SU-DHL-6 (cell line): ENCODE measurements around the gene HCRTR1.

Experiments
- H2AFZ ChIP-seq: fragments of 200-600 bp; sonication (generic); 2 replicates; pipeline ENCODE4 v1.6.1; 2014; ENCODE audit warnings: low read depth, mild to moderate bottlenecking, moderate library complexity, mixed read lengths, antibody characterized with exemption, low read length; ENCODE audit not compliant: severe bottlenecking
- H3F3A ChIP-seq: fragments of 200-600 bp; shearing (Covaris generic); 2 replicates; pipeline ENCODE4 v1.6.0; 2016; ENCODE audit warnings: antibody characterized with exemption, mild to moderate bottlenecking; ENCODE audit not compliant: insufficient read depth
- H3K27ac ChIP-seq: fragments of 200-600 bp; sonication (generic); 2 replicates; pipeline ENCODE4 v1.5.1; 2016; ENCODE audit warnings: low read depth, mild to moderate bottlenecking, low read length, moderate library complexity, mixed read lengths
- H3K27me3 ChIP-seq: fragments of 200-600 bp; sonication (generic), shearing (Covaris generic); 2 replicates; pipeline ENCODE4 v1.6.0; 2014; ENCODE audit warnings: mild to moderate bottlenecking, low read length
- H3K36me3 ChIP-seq: fragments of 200-600 bp; sonication (generic); 2 replicates; pipeline ENCODE4 v1.6.1; 2014; ENCODE audit warnings: mild to moderate bottlenecking, low read length, mixed read lengths
- H3K4me2 ChIP-seq: fragments of 300-600, 200-600 bp; shearing (Covaris generic), sonication (generic); 2 replicates; pipeline ENCODE4 v1.6.0; 2014; ENCODE audit warnings: low read length, low read depth, mild to moderate bottlenecking; ENCODE audit not compliant: poor library complexity, severe bottlenecking
- H3K4me3 ChIP-seq: fragments of 200-600 bp; sonication (generic); 2 replicates; pipeline ENCODE4 v1.5.1; 2014; ENCODE audit warnings: antibody characterized with exemption, low read length, mild to moderate bottlenecking, mixed read lengths; ENCODE audit not compliant: insufficient read depth, poor library complexity, severe bottlenecking
- H3K79me2 ChIP-seq: fragments of 200-600 bp; sonication (generic); 2 replicates; pipeline ENCODE4 v1.6.1; 2014; ENCODE audit warnings: mild to moderate bottlenecking, low read length, moderate library complexity; ENCODE audit not compliant: insufficient read depth
- H3K9ac ChIP-seq: fragments of 200-600 bp; sonication (generic); 2 replicates; pipeline ENCODE4 v1.7.0; 2014; ENCODE audit warnings: mild to moderate bottlenecking, low read length
- H3K9me2 ChIP-seq: fragments of 200-600 bp; sonication (generic); replicated peaks from 2 replicates; pipeline ENCODE4 v1.6.1; 2014; ENCODE audit warnings: low read length; ENCODE audit not compliant: insufficient read depth
- H3K9me3 ChIP-seq: fragments of 200-600 bp; sonication (generic); 2 replicates; pipeline ENCODE4 v1.6.1; 2014; ENCODE audit warnings: low read length, mixed read lengths; ENCODE audit not compliant: insufficient read depth
- H4K20me1 ChIP-seq: fragments of 200-600 bp; sonication (generic); 2 replicates; pipeline ENCODE4 v1.6.1; 2014; ENCODE audit warnings: low read depth, mild to moderate bottlenecking, antibody characterized with exemption, low read length, moderate library complexity, mixed read lengths
- CTCF ChIP-seq: fragments of 200-600 bp; sonication (generic); IDR thresholded peaks from one replicate; pipeline ENCODE4 v1.5.1; 2017; ENCODE audit warnings: antibody characterized with exemption, mild to moderate bottlenecking, low read length, moderate library complexity; ENCODE audit not compliant: insufficient read depth, poor library complexity, severe bottlenecking
- EZH2phosphoT487 ChIP-seq: fragments of 200-600 bp; sonication (generic), shearing (Covaris generic); conservative IDR thresholded peaks from 2 replicates; pipeline ENCODE4 v1.6.1; 2018; ENCODE audit warnings: mild to moderate bottlenecking, antibody characterized with exemption, low read length, moderate library complexity, mixed read lengths

The HCRTR1 gene

GRCh38 chr1:31580513-31580870 is 37.0 kb upstream of the HCRTR1 start:
- H3F3A ChIP-seq = no peaks in the 10 kb centered on the region
- H3K4me3 ChIP-seq = no peak overlapping the region
- no peaks in the 10 kb centered on the region for H3K79me2 ChIP-seq
- H2AFZ ChIP-seq = no peak overlapping the region
- H3K9me2 ChIP-seq = no peaks in the 10 kb centered on the region
- H3K36me3 ChIP-seq = no peaks in the 10 kb centered on the region
- TF ChIP-seq EZH2phosphoT487 = no peak
- TF ChIP-seq CTCF = no peak
- no peaks in the 10 kb centered on the region for H3K27me3 ChIP-seq
- no peak overlapping the region for H3K9ac ChIP-seq
- H3K4me2 ChIP-seq = no peak overlapping the region
- H4K20me1 ChIP-seq = no peaks in the 10 kb centered on the region
- H3K9me3 ChIP-seq = no peaks in the 10 kb centered on the region
- H3K27ac ChIP-seq = no peak overlapping the region

GRCh38 chr1:31580891-31581603 is 36.4 kb upstream of the HCRTR1 start:
- Histone ChIP-seq H3K36me3 (no peaks in the 10 kb centered on the region), H3K27me3 (no peaks in the 10 kb centered on the region), H3K9ac (no peak overlapping the region), H3K9me3 (no peaks in the 10 kb centered on the region), H3K4me2 (no peak overlapping the region), H3K27ac (no peak overlapping the region), H2AFZ (no peak overlapping the region), H3K79me2 (no peaks in the 10 kb centered on the region), H3K9me2 (no peaks in the 10 kb centered on the region), H3F3A (no peaks in the 10 kb centered on the region), H4K20me1 (no peaks in the 10 kb centered on the region), H3K4me3 (no peak overlapping the region)
- TF ChIP-seq EZH2phosphoT487 = no peak

- no peak overlapping the region for H2AFZ ChIP-seq
- no peak for TF ChIP-seq CTCF
- TF ChIP-seq EZH2phosphoT487 = no peak
- no peaks in the 10 kb centered on the region for H3K36me3 ChIP-seq
- H3K9me3 ChIP-seq = no peaks in the 10 kb centered on the region
- no peak overlapping the region for H3K4me2 ChIP-seq
- H3K4me3 ChIP-seq = no peak overlapping the region
- no peaks in the 10 kb centered on the region for H4K20me1 ChIP-seq
- no peak overlapping the region for H3K9ac ChIP-seq
- H3K27ac ChIP-seq = no peak overlapping the region
- H3K9me2 ChIP-seq = no peaks in the 10 kb centered on the region
- H3K79me2 ChIP-seq = no peaks in the 10 kb centered on the region
- H3K27me3 ChIP-seq = no peaks in the 10 kb centered on the region
- H3F3A ChIP-seq = no peaks in the 10 kb centered on the region
These were observed 35.4 kb upstream of the HCRTR1 start for GRCh38 chr1:31581821-31582810.
